IMR-90 (cell line): ENCODE data around the gene TYW5. TPM values are rescaled to one million over a fixed set of nuclear protein-coding genes. Genes with fewer than 3 reads are reported as not detected.

Experiments used
- ATAC-seq: fragments of 200-7000 bp; cut with Tn5 transposase; 2 replicates; pipeline ENCODE4 v1.9.1; 2020; ENCODE audit warnings: low read depth, mild to moderate bottlenecking, moderate library complexity
- BruUV-seq: library from RNA; stranded (reverse); fragments of 400-500 nt; replicated peaks from 2 replicates; lab custom pipeline; 2021; lab: Mats Ljungman, UMichigan
- CTCF ChIA-PET: fragments of 300-600 bp; formaldehyde crosslinking; extraction: SDS; loops from one replicate; lab custom pipeline; 2021; ENCODE audit warnings: antibody characterized with exemption; lab: Yijun Ruan, JAX
- POLR2A ChIA-PET: fragments of 300-600 bp; sonication (Branson Sonifier 250); formaldehyde crosslinking; loops from one replicate; lab custom pipeline; 2022; ENCODE audit warnings: antibody characterized with exemption; ENCODE audit not compliant: unreplicated experiment; lab: Charles Lee
- DNase-seq: peaks from one replicate; pipeline ENCODE4 v3.0.0; 2013
- H2AFZ ChIP-seq: replicated peaks from 2 replicates; pipeline ENCODE3; 2013; ENCODE audit warnings: low read length, mild to moderate bottlenecking; ENCODE audit not compliant: poor library complexity
- H2AK5ac ChIP-seq: 2 replicates; pipeline ENCODE4 v1.6.1; 2013; ENCODE audit warnings: low read depth, low read length, inconsistent platforms
- H2AK9ac ChIP-seq: replicated peaks from 2 replicates; pipeline ENCODE3; 2013; ENCODE audit warnings: mild to moderate bottlenecking, low read depth, low read length, moderate library complexity; ENCODE audit not compliant: poor library complexity
- H2BK120ac ChIP-seq: 2 replicates; pipeline ENCODE4 v1.6.1; 2013; ENCODE audit warnings: low read depth, low read length, inconsistent platforms
- H2BK15ac ChIP-seq: 3 replicates; pipeline ENCODE4 v1.6.1; 2013; ENCODE audit warnings: low read depth, low read length, inconsistent platforms
- H2BK20ac ChIP-seq: 2 replicates; pipeline ENCODE4 v1.6.1; 2013; ENCODE audit warnings: low read depth, mild to moderate bottlenecking, inconsistent platforms, low read length, moderate library complexity
- H2BK5ac ChIP-seq: 2 replicates; pipeline ENCODE4 v1.6.1; 2013; ENCODE audit warnings: mild to moderate bottlenecking, low read depth, low read length, inconsistent platforms; ENCODE audit not compliant: poor library complexity, severe bottlenecking
- H3K14ac ChIP-seq: replicated peaks from 2 replicates; pipeline ENCODE4 v1.6.1; 2013; ENCODE audit warnings: low read depth, low read length, inconsistent platforms
- H3K18ac ChIP-seq: 2 replicates; pipeline ENCODE4 v1.6.1; 2013; ENCODE audit warnings: low read depth, low read length, control low read depth
- H3K23ac ChIP-seq: 2 replicates; pipeline ENCODE4 v1.6.1; 2013; ENCODE audit warnings: low read depth, low read length, inconsistent platforms
- H3K27ac ChIP-seq: 2 replicates; pipeline ENCODE4 v1.5.1; 2013; ENCODE audit warnings: mild to moderate bottlenecking, control low read depth, low read length; ENCODE audit not compliant: insufficient read depth
- H3K27me3 ChIP-seq: 2 replicates; pipeline ENCODE4 v1.6.1; 2013; ENCODE audit warnings: low read length; ENCODE audit not compliant: control insufficient read depth, insufficient read depth
- H3K36me3 ChIP-seq: 2 replicates; pipeline ENCODE4 v1.6.1; 2013; ENCODE audit warnings: low read length, mixed read lengths; ENCODE audit not compliant: control insufficient read depth, insufficient read depth
- H3K4ac ChIP-seq: 2 replicates; pipeline ENCODE4 v1.6.1; 2013; ENCODE audit warnings: low read depth, low read length, inconsistent platforms
- H3K4me1 ChIP-seq: 2 replicates; pipeline ENCODE4 v1.6.1; 2013; ENCODE audit warnings: low read length, mixed read lengths; ENCODE audit not compliant: control insufficient read depth, insufficient read depth
- H3K4me2 ChIP-seq: 2 replicates; pipeline ENCODE4 v1.6.1; 2013; ENCODE audit warnings: low read depth, mild to moderate bottlenecking, control low read depth, low read length, moderate library complexity
- H3K4me3 ChIP-seq: 2 replicates; pipeline ENCODE4 v1.5.1; 2013; ENCODE audit warnings: low read depth, mild to moderate bottlenecking, control low read depth, low read length, moderate library complexity; ENCODE audit not compliant: insufficient read depth
- H3K56ac ChIP-seq: 2 replicates; pipeline ENCODE4 v1.6.1; 2013; ENCODE audit warnings: low read length, inconsistent platforms; ENCODE audit not compliant: insufficient read depth; ENCODE audit errors: extremely low read depth
- H3K79me1 ChIP-seq, 2 experiments: 2 replicates each; pipeline ENCODE4 v1.6.1; 2013; ENCODE audit warnings: low read length in 2 of 2, inconsistent platforms in 1 of 2, low read depth in 1 of 2
- H3K9ac ChIP-seq: 2 replicates; pipeline ENCODE4 v1.6.1; 2013; ENCODE audit warnings: low read depth, low read length, control low read depth
- H3K9me1 ChIP-seq: 2 replicates; pipeline ENCODE4 v1.6.1; 2013; ENCODE audit warnings: low read length, inconsistent platforms; ENCODE audit not compliant: insufficient read depth
- H3K9me3 ChIP-seq: 2 replicates; pipeline ENCODE4 v1.6.1; 2013; ENCODE audit warnings: low read length; ENCODE audit not compliant: control insufficient read depth, insufficient read depth
- H4K20me1 ChIP-seq: 2 replicates; pipeline ENCODE4 v1.6.1; 2013; ENCODE audit warnings: low read length, inconsistent platforms; ENCODE audit not compliant: insufficient read depth
- H4K5ac ChIP-seq: 2 replicates; pipeline ENCODE4 v1.6.1; 2013; ENCODE audit warnings: mild to moderate bottlenecking, low read depth, low read length, control low read depth
- H4K8ac ChIP-seq, 2 experiments: 2 replicates each; pipeline ENCODE4 v1.6.1; 2013; ENCODE audit warnings: low read depth in 2 of 2, low read length in 2 of 2, control low read depth in 1 of 2, inconsistent platforms in 1 of 2
- H4K91ac ChIP-seq: 2 replicates; pipeline ENCODE4 v1.6.1; 2013; ENCODE audit warnings: low read depth, low read length, inconsistent platforms; ENCODE audit not compliant: insufficient read depth
- CEBPB ChIP-seq: IDR thresholded peaks from 2 replicates; pipeline ENCODE4 v1.6.1; 2012; ENCODE audit warnings: low read depth, low read length, improper control_type of control experiment
- NFE2L2 ChIP-seq: fragments of 150-350 bp; IDR thresholded peaks from 2 replicates; pipeline ENCODE4 v1.6.1; 2016; ENCODE audit warnings: low read depth, mild to moderate bottlenecking, low read length
- SMC3 ChIP-seq: fragments of 150-350 bp; IDR thresholded peaks from 2 replicates; pipeline ENCODE4 v1.6.1; 2016; ENCODE audit warnings: low read depth, mild to moderate bottlenecking, antibody characterized with exemption, low read length, moderate library complexity
- USF2 ChIP-seq: fragments of 150-350 bp; IDR thresholded peaks from 2 replicates; pipeline ENCODE4 v1.6.1; 2017; ENCODE audit warnings: mild to moderate bottlenecking, antibody characterized with exemption, low read length, low read depth
- WGBS, 2 experiments: methylation state at CpG; one replicate each; pipeline versions ENCODE4 v1.1.5 to v1.1.7; 2013; ENCODE audit warnings: missing lambda C conversion rate in 2 of 2; ENCODE audit not compliant: insufficient read length in 1 of 2; ENCODE audit errors: extremely low coverage in 2 of 2; 5-methylcytosine and 5-hydroxymethylcytosine counted together
- dilution Hi-C: fragments of 300-500 bp; cut with HindIII; formaldehyde crosslinking; loops from one replicate; pipeline ENCODE4 v1.14.3; 2018; ENCODE audit warnings: low sequenced_read_pairs; ENCODE audit not compliant: unreplicated experiment
- in situ Hi-C: fragments of 300-500 bp; cut with MboI; formaldehyde crosslinking; loops from 3 replicates; pipeline ENCODE4 v1.14.3; 2019; ENCODE audit warnings: low sequenced_read_pairs, inconsistent platforms, mixed read lengths
- intact Hi-C: fragments of 100-400 bp; cut with micrococcal nuclease; formaldehyde crosslinking; loops from 2 replicates; pipeline ENCODE4 v1.10.0; 2022
- polyA plus RNA-seq, 3 experiments: library from polyadenylated mRNA; depleted of rRNA; stranded (reverse); fragments of >200 nt; gene quantifications; 2 replicates each; pipeline ENCODE4 v1.2.3, GENCODE V29; 2012; ENCODE audit warnings: low replicate concordance in 1 of 3
- total RNA-seq: library from RNA; depleted of rRNA; stranded (reverse); fragments of >200 nt; gene quantifications from 2 replicates; pipeline ENCODE4 v1.2.3, GENCODE V29; 2012

The TYW5 gene
- total and polyA plus RNA-seq, 2 of the 4 experiments (the other 2 are of a cell fraction): 3.8 to 4.0 TPM

GRCh38 chr2:199984755-199985154 lies 29.5 kb upstream of the TYW5 start:
- H2BK120ac ChIP-seq: no peak overlapping the region
- H2BK5ac ChIP-seq: no peak overlapping the region
- H2AK9ac ChIP-seq: no peak overlapping the region
- H3K9ac ChIP-seq: no peak overlapping the region
- no peak overlapping the region for H2BK15ac ChIP-seq
- no peak overlapping the region for H3K4ac ChIP-seq
- no peak overlapping the region for H3K56ac ChIP-seq
- H3K4me2 ChIP-seq: no peak overlapping the region
- no peaks in the 10 kb centered on the region for H4K20me1 ChIP-seq
- peaks cover 8% of the 10 kb centered on the region for H3K4me1 ChIP-seq
- no peak overlapping the region for H2AFZ ChIP-seq
- ATAC-seq: no peak
- H3K4me3 ChIP-seq: no peak overlapping the region
- no peak overlapping the region for H3K27ac ChIP-seq
- H3K14ac ChIP-seq: no peak overlapping the region
- no peaks in the 10 kb centered on the region for H3K9me3 ChIP-seq
- no peaks in the 10 kb centered on the region for H3K36me3 ChIP-seq
- in situ Hi-C loops: loop anchor here (10.0 kb wide), 1 partner anchor 320 kb away; the partner anchor contains the start of gene SPATS2L
- BruUV-seq: no TSS peak
- no CpG with 5 or more reads among the region's 2 CpGs for WGBS, 2 experiments
- H3K9me1 ChIP-seq: no peaks in the 10 kb centered on the region
- no peak overlapping the region for H4K91ac ChIP-seq
- CTCF ChIA-PET: interaction anchor here (0.6 to 2.3 kb wide), 4 partner anchors 310 to 500 kb away, joined by 3 to 6 read pairs (median 3); no protein-coding TSS in a partner anchor
- no peak overlapping the region for H2AK5ac ChIP-seq
- DNase-seq: no peak
- H4K5ac ChIP-seq: no peak overlapping the region
- H4K8ac ChIP-seq: no peak overlapping the region
- intact Hi-C loops: loop anchor here (1.0 to 10.0 kb wide), 3 partner anchors 170 to 322 kb away; partner anchors contain the start of gene SPATS2L
- no peak overlapping the region for H2BK20ac ChIP-seq
- no peaks in the 10 kb centered on the region for H3K27me3 ChIP-seq
- H3K79me1 ChIP-seq: no peaks in the 10 kb centered on the region
- POLR2A ChIA-PET: no interaction called here
- TF ChIP-seq CEBPB: no peak
- TF ChIP-seq SMC3: no peak
- no peak for TF ChIP-seq NFE2L2
- no peak for TF ChIP-seq USF2
- H3K18ac ChIP-seq: no peak overlapping the region
- no peak overlapping the region for H3K23ac ChIP-seq
- dilution Hi-C loops: no loop called here
